Prostate gland (tissue), 2 donors: ENCODE results near the gene ZNF683.

ENCODE experiments used
- POLR2A ChIP-seq: fragments of 450-650 bp; IDR thresholded peaks from one replicate; pipeline ENCODE4 v1.6.1; 2016; ENCODE audit warnings: antibody characterized with exemption, mild to moderate bottlenecking
- POLR2AphosphoS5 ChIP-seq: sonication (generic); formaldehyde crosslinking; IDR thresholded peaks from one replicate; pipeline ENCODE4 v1.6.1; 2017; ENCODE audit warnings: antibody characterized with exemption
- TF ChIP-seq, protein P1 (sequence below), 4 experiments: fragments of 200-600 bp in 2 of 4; fragments of 450-650 bp in 2 of 4; sonication (generic) in 2 of 4; IDR thresholded peaks; 1 replicate in 3 of 4; 2 replicates in 1 of 4; pipeline ENCODE4 v1.5.1; 2016 to 2019; ENCODE audit warnings: antibody characterized with exemption in 4 of 4, mild to moderate bottlenecking in 2 of 4, moderate library complexity in 2 of 4

DNA sequence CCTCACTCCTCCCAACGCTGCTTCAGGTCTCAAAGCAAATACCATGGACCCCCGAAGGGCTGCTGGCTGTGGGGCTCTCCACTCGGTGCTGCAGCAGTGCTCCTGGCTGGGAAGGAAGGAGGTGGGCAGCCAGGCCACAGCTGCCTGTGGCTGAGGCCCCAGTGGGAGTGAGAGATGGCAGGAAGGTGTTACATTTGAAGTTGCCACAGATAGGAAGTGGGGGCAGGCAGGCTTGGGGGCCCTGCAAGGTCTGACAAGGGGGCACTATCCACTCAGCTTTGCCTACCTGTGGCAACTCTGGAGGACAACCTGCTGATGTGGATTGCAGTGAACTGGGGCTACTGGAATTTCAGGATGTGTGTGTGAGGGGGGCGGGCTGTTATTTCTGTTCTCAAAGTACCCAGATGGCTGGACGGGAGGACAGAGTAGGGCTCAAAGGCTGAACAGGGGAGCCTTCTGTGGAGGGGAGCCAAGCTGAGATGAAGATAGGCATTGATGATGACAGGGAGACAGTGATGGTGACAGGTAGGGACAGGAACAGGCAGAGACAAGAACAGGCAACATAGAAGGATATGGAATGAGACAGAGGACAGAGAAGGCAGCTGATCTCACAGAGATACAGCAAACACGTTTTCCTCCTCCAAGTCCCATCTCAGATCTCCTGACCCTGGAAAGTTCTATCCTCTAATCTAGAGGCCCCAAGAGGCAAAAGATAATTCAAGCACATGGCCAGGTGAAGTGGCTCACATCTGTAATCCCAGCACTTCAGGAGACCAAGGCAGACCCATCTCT, 1.8 kb downstream of the ZNF683 start:
- TF ChIP-seq, protein P1, sequence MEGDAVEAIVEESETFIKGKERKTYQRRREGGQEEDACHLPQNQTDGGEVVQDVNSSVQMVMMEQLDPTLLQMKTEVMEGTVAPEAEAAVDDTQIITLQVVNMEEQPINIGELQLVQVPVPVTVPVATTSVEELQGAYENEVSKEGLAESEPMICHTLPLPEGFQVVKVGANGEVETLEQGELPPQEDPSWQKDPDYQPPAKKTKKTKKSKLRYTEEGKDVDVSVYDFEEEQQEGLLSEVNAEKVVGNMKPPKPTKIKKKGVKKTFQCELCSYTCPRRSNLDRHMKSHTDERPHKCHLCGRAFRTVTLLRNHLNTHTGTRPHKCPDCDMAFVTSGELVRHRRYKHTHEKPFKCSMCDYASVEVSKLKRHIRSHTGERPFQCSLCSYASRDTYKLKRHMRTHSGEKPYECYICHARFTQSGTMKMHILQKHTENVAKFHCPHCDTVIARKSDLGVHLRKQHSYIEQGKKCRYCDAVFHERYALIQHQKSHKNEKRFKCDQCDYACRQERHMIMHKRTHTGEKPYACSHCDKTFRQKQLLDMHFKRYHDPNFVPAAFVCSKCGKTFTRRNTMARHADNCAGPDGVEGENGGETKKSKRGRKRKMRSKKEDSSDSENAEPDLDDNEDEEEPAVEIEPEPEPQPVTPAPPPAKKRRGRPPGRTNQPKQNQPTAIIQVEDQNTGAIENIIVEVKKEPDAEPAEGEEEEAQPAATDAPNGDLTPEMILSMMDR (IDR thresholded peaks at IDR 0.05) = no peak
- no peak for TF ChIP-seq POLR2AphosphoS5
- TF ChIP-seq POLR2A = no peak
